Activated B cell treated with CpG ODN at 0.5 μM for 24 hours (primary cell): ENCODE data around the gene C9orf85. TPM values are rescaled to one million over a fixed set of nuclear protein-coding genes. Genes with fewer than 3 reads are reported as not detected.

ENCODE experiments used
- ATAC-seq: fragments of 200-7000 bp; cut with Tn5 transposase; one replicate; pipeline ENCODE4 v1.10.0; 2021; ENCODE audit warnings: low read depth, mild to moderate bottlenecking, moderate library complexity
- CTCF ChIA-PET: fragments of 350-600 bp; sonication (Branson Sonifier 250); formaldehyde crosslinking; loops from one replicate; lab custom pipeline; 2021; ENCODE audit warnings: antibody characterized with exemption; lab: Charles Lee
- POLR2A ChIA-PET: fragments of 350-600 bp; sonication (Branson Sonifier 250); formaldehyde crosslinking; loops from one replicate; lab custom pipeline; 2021; ENCODE audit warnings: antibody characterized with exemption; lab: Charles Lee
- DNase-seq: peaks from one replicate; pipeline ENCODE4 v3.0.0; 2022
- H3K27ac Mint-ChIP-seq: one replicate; pipeline ENCODE4 v1.8.0; 2020; ENCODE audit warnings: mixed read lengths
- H3K27me3 Mint-ChIP-seq: one replicate; pipeline ENCODE4 v1.8.0; 2021; ENCODE audit warnings: mixed read lengths
- H3K36me3 Mint-ChIP-seq: one replicate; pipeline ENCODE4 v1.8.0; 2021; ENCODE audit warnings: low read depth, mixed read lengths
- H3K4me1 Mint-ChIP-seq: one replicate; pipeline ENCODE4 v1.8.0; 2021; ENCODE audit warnings: mixed read lengths
- H3K4me3 Mint-ChIP-seq: one replicate; pipeline ENCODE4 v1.8.0; 2020; ENCODE audit warnings: mild to moderate bottlenecking, mixed read lengths
- H3K9me3 Mint-ChIP-seq: one replicate; pipeline ENCODE4 v1.8.0; 2020; ENCODE audit warnings: mixed read lengths
- intact Hi-C: fragments of 100-400 bp; cut with micrococcal nuclease; formaldehyde crosslinking; loops from one replicate; pipeline ENCODE4 v1.15.1; 2024
- total RNA-seq: library from RNA; stranded (reverse); gene quantifications from 2 replicates; pipeline ENCODE4 v1.2.3, GENCODE V29; 2022
- TF ChIP-seq, protein P1 (sequence below): fragments of 200-600 bp; IDR thresholded peaks from one replicate; pipeline ENCODE4 v1.8.0; 2022; ENCODE audit warnings: antibody characterized with exemption, mild to moderate bottlenecking

C9orf85 gene
- total RNA-seq, 1 donor from 2014 or later, result 9.5 TPM

DNA sequence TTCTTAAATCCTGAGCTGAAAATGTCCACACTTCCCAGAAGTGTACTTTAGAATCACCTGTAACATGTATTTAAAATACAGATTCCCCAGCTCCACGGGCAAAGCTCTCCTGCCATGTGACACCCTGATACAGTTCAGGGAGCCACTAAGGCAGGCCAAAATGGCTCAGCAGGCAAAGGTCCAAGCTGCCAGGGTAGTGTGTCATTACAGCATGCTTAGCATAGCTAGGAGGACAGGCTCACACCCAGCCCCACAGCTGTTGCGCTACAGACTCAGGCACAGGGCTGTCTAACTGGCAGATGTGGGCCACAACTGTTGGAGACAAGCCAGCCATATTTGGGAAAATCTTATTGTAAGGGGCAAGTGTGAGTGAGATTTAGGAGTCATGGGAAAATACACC, 73.0 kb downstream of the C9orf85 start:
- Mint-ChIP-seq H3K27ac (no peak overlapping the region), H3K4me1 (no peaks in the 10 kb centered on the region), H3K4me3 (no peak overlapping the region), H3K9me3 (no peaks in the 10 kb centered on the region), H3K27me3 (no peaks in the 10 kb centered on the region), H3K36me3 (peaks cover 10% of the 10 kb centered on the region)
- ChIA-PET POLR2A (no interaction called here), CTCF (no interaction called here)
- DNase-seq, result no peak
- TF ChIP-seq, protein P1, sequence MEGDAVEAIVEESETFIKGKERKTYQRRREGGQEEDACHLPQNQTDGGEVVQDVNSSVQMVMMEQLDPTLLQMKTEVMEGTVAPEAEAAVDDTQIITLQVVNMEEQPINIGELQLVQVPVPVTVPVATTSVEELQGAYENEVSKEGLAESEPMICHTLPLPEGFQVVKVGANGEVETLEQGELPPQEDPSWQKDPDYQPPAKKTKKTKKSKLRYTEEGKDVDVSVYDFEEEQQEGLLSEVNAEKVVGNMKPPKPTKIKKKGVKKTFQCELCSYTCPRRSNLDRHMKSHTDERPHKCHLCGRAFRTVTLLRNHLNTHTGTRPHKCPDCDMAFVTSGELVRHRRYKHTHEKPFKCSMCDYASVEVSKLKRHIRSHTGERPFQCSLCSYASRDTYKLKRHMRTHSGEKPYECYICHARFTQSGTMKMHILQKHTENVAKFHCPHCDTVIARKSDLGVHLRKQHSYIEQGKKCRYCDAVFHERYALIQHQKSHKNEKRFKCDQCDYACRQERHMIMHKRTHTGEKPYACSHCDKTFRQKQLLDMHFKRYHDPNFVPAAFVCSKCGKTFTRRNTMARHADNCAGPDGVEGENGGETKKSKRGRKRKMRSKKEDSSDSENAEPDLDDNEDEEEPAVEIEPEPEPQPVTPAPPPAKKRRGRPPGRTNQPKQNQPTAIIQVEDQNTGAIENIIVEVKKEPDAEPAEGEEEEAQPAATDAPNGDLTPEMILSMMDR, result no peak
- intact Hi-C loops, result no loop called here
- no peak for ATAC-seq

DNA sequence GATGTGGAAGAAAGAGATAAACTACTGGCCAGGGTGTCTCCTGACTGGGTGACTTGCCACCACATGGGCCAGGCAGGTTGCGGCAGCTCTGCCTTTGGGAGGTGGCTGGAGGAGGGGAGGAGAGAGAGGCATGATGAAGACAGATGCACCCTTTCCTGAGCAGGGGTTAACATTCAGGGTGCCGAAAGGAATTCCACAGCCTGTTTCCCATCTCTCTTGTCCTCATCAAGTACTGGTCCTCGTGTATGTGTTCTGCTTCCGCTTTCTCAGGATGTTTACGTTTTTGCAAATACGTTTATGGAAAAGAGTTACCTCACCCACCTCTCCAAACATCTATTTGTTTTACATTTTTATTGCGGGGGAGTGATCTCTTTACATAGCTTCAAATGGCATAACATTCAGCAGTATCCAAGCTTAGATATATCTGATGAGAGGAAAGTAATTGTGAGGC, 73.4 kb downstream of the C9orf85 start:
- ChIA-PET POLR2A (no interaction called here), CTCF (no interaction called here)
- no peak overlapping the region for H3K27ac Mint-ChIP-seq
- intact Hi-C loops, result no loop called here
- no peaks in the 10 kb centered on the region for H3K4me1 Mint-ChIP-seq
- TF ChIP-seq, protein P1, result no peak
- DNase-seq (no peak), ATAC-seq (no peak)
- peaks cover 10% of the 10 kb centered on the region for H3K36me3 Mint-ChIP-seq
- no peaks in the 10 kb centered on the region for H3K27me3 Mint-ChIP-seq
- no peak overlapping the region for H3K4me3 Mint-ChIP-seq
- no peaks in the 10 kb centered on the region for H3K9me3 Mint-ChIP-seq

DNA sequence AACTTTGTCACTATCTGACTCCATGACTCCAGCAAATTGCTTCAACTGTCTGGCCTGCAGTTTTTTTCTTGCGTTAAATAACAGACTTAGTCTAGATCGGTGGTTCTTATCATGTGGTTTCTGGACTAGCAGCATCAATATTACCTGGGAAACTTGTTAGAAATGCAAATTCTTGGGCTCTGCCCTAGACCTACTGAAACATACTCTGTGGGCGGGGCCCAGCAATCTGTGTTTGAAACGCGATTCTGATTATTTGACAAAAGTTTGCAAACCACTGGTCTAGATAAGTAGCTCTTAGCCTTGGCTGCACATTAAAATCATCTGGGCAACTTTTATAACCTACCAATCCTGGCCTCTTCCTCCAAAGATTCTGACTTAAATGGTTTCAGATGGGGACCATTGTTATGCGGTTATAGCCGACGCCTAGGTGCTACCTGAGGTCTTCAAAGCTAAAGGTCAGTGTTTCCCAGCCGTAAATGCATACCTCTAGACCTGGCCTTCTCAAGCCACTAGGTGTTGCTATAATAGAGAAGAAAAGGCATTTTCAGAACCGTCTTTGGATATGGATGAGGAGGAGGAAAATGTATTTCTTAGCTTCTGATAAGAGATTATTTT, 74.0 kb downstream of the C9orf85 start:
- ATAC-seq (no peak), DNase-seq (no peak)
- ChIA-PET CTCF (no interaction called here), POLR2A (no interaction called here)
- Mint-ChIP-seq H3K27me3 (no peaks in the 10 kb centered on the region), H3K4me3 (no peak overlapping the region), H3K4me1 (no peaks in the 10 kb centered on the region), H3K27ac (no peak overlapping the region), H3K36me3 (peaks cover 10% of the 10 kb centered on the region), H3K9me3 (no peaks in the 10 kb centered on the region)
- intact Hi-C loops, result no loop called here
- TF ChIP-seq, protein P1, result no peak

GRCh38 chr9:71986900-71987299, 75.5 kb downstream of the C9orf85 start:
- H3K9me3 Mint-ChIP-seq, result no peaks in the 10 kb centered on the region
- intact Hi-C loops, result no loop called here
- no peak overlapping the region for H3K4me3 Mint-ChIP-seq
- H3K27me3 Mint-ChIP-seq, result no peaks in the 10 kb centered on the region
- TF ChIP-seq, protein P1, result no peak
- DNase-seq, result no peak
- H3K27ac Mint-ChIP-seq, result no peak overlapping the region
- H3K4me1 Mint-ChIP-seq, result no peaks in the 10 kb centered on the region
- CTCF ChIA-PET, result no interaction called here
- POLR2A ChIA-PET, result no interaction called here
- peaks cover 10% of the 10 kb centered on the region for H3K36me3 Mint-ChIP-seq
- no peak for ATAC-seq

DNA sequence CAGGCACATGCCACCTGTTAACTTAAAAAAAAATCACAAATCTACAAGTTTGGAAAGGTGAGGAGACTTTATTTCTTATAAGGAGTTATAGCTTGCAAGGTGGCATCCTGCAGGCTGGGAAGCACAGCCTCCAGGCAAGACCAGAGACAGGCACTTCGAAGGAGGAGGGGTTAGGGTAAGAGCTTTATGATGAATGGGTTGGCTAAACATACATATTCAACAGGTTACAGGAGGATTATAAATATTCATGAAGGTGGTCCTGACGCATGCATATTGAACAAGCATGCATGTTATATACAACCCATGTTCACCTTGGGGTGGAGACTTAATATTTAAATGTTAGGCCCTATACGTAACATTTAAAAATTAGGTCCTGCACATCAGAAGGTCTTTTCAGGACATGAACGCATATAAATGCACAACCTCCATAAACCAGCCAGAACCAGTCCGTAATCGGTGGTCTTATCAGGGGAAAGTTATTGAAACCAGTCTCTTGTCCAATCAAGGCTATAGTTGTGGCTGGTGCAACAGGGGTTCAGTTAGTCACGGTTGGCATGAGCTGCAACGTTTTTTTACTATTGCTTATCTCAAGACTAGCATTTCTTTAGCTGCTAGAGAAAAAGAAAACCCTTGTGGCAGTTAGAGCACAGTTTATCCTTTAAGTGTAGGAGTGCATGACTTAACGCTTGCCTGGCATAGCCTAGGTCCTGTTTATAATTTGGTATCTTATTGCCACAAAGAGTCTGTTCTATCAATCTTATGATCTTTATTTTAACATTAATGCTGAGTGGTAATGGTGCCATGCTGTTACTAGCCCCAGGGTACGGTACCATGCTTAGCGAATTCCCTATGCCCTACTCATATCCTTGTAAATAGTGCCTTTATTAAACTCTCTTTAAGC, 76.3 kb downstream of the C9orf85 start:
- peaks cover 9% of the 10 kb centered on the region for H3K36me3 Mint-ChIP-seq
- DNase-seq (no peak), ATAC-seq (no peak)
- no peaks in the 10 kb centered on the region for H3K27me3 Mint-ChIP-seq
- CTCF ChIA-PET, result no interaction called here
- no peak overlapping the region for H3K27ac Mint-ChIP-seq
- no peaks in the 10 kb centered on the region for H3K9me3 Mint-ChIP-seq
- H3K4me3 Mint-ChIP-seq, result no peak overlapping the region
- TF ChIP-seq, protein P1, result no peak
- POLR2A ChIA-PET, result no interaction called here
- H3K4me1 Mint-ChIP-seq, result no peaks in the 10 kb centered on the region
- intact Hi-C loops, result no loop called here
